HG02610 (cell line): ENCODE results near the gene CARD16.

ENCODE experiments used
- ATAC-seq: cut with Tn5 transposase; IDR thresholded peaks from one replicate; pipeline ENCODE4 v1.9.1; 2021; ENCODE audit warnings: mild to moderate bottlenecking, moderate library complexity; ENCODE audit not compliant: unreplicated experiment

The CARD16 gene

GRCh38 chr11:104997288-104997687 is 47.8 kb downstream of the CARD16 start:
- no peak for ATAC-seq

DNA sequence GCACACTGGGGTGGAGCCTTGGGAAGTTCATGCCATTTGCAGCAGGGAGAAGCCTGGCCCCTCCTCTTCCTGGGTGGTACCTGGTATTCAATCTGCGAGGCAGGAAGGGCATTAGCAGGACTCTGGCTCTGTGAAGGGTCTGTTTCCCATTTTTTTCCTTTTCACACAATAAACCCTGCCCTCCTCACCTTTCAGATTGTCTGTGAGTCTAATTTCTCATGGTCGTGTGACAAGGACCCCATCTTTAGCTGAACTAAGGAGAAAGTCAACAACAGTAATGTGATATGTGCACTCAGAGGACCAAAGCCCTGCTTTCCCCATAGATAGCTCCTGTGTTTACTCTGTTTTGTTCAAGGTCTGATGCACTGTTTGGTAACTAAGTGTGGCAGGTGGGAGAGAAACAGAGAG is 50.1 kb downstream of the CARD16 start:
- no peak for ATAC-seq

- ATAC-seq: no peak
These were observed 52.4 kb downstream of the CARD16 start for GRCh38 chr11:104992781-104993180.

DNA sequence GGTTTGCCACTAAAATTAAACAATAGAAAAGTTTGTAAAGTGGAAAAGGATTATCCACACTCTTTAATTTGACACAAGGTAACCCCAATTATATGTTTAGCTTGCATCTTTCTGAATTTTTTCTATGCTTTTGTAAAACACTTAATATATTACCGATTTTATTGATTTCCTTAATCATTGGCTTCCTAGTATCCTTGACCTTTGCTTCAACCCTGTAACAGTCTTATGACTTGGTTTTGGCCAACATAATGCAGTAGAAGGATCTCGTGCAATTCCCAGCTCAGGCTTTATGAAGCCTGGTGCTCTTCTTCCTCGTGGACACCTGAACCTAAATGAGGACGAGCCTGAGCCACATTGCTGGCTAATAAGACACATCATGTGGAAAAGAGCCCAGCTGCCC is 53.1 kb downstream of the CARD16 start:
- ATAC-seq: no peak
